GM21515 (cell line): ENCODE data around the gene RFX1.
"Not testable (repeated sequence)": the region's sequence is repeated elsewhere in the genome, so short reads cannot be mapped to it uniquely, and the experiment has no call there.

Experiments used
- ATAC-seq: cut with Tn5 transposase; IDR thresholded peaks from one replicate; pipeline ENCODE4 v1.9.1; 2021; ENCODE audit not compliant: unreplicated experiment

RFX1 gene

DNA sequence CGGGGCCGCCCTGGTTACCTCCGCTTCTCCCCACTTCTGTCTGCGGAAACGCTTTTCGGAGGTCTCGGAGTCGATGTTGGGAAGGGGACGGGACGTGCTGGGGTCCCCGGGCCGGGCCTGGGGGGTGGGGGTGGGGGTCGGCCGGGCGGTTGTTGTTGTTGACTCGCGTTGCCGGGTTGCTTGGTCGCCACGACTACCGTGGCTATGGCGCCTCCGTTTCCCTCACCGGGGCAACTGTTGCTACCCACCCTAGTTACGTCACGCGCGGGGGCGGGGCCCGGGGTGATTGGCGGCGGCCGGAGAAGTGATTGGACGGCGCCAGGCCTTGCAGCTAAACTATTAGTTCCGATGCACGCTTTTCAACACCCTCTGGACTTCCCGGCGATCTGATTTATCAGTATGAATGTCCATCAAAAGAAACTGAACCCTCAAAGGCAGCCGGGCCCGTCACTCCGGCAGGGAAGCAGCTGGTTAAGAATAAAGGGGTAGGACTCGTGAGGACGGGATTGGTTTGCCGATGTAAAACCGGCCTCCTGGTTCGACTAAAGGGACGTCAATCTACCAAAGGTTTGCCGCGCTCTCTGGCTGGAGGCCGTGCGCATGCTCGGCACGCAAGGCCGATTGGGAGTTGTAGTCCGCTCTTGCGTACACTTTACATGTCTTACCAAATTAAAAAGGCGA is at the start of gene RFX1:
RFX1 (minus strand) TSS at position 236 of the 681 bp plus-strand sequence. CDS start 12,477 bp downstream, outside the sequence.
- ATAC-seq = peak; percentile 69

GRCh38 chr19:14055396-14055795 is 49.3 kb upstream of the RFX1 start:
- no peak for ATAC-seq

DNA sequence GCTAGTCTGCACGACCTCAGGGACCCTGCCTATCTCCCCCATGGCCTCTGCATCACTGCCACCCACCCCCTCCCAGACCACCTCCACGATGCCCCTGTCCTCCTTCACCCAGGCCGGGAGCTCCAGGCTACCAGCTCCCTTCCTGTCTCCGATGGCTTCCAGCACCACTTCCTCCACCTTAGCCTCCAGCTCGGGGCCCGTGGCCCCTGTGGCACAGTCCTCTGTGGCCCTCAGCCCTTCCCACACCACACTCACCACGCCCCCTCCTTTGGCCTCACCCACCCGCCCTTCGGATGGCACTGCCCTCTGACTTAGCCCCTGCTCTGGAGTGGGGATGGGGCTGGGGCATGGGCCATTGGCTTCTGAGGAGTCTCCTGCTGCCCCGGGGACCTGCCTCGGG is 48.6 kb upstream of the RFX1 start:
- ATAC-seq = no peak

GRCh38 chr19:14054099-14054498 is 48.0 kb upstream of the RFX1 start:
- no peak for ATAC-seq

DNA sequence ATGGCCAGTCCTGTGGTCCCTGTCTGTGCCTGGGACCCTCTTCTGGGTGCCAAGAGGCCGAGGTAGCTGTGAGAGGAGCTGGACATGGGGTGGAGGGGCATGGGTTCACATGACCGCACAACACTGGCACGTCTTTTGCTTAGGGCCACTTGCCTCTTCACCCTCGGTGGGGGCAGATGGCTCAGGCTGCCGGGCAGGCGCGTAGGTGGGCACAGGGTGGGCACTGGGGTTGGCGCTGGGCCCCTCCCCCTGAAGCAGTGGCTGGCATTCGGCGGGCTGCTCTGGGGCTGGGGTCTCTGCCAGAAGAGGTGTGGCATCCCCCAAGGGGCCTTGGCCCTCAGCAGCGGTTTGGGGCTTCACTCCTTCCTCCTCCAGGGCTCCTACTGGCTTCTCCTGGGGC is 47.4 kb upstream of the RFX1 start:
- ATAC-seq = no peak

- ATAC-seq = no peak
These were observed 46.9 kb upstream of the RFX1 start for GRCh38 chr19:14053032-14053431.

GRCh38 chr19:14052470-14052869 is 46.4 kb upstream of the RFX1 start:
- no peak for ATAC-seq

DNA sequence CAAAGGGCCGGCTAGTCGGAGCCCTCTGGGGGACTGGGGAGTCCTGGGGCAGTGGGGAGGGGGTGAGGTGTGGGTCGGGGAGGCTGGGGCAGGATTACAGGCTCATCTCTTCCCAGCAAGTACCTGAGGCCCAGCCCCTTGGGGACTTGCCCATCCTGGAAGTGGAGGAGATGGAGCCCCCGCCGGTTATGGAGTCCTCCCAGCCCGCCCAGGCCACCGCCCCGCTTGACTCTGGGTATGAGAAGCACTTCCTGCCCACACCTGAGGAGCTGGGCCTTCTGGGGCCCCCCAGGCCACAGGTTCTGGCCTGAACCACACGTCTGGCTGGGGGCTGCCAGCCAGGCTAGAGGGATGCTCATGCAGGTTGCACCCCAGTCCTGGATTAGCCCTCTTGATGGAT is 45.9 kb upstream of the RFX1 start:
- no peak for ATAC-seq

DNA sequence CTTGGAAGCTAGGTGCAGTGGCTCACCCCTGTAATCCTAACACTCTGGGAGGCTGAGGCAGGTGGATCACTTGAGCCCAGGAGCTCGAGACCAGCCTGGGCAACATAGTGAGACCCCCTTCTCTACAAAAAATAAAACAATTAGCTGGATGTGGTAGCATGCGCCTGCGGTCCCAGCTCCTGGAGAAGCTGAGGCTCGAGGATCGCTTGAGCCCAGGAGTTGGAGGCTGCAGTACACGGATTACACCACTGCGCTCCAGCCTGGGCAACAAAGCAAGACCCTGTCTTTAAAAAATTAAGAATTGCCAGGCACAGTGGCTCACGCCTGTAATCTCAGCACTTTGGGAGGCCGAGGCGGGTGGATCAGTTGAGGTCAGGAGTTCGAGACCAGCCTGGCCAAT is 44.8 kb upstream of the RFX1 start:
- not testable (repeated sequence) for ATAC-seq

- no peak for ATAC-seq
These were observed 44.4 kb upstream of the RFX1 start for GRCh38 chr19:14050512-14050911.

GRCh38 chr19:14048443-14049153 is 42.5 kb upstream of the RFX1 start:
- no peak for ATAC-seq

DNA sequence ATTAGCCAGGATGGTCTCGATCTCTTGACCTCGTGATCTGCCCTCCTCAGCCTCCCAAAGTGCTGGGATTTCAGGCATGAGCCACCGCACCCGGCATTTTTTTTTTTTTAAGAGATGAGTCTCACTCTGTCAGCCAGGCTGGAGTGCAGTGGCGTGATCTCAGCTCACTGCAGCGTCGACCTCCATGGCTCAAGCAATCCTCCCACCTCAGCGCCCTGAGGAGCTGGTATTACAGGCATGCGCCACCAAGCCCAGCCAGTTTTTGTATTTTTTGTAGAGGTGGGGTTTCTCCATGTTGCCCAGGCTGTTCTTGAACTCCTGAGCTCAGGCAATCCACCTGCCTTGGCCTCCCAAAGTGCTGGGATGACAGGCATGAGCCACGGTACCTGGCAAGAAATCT is 41.7 kb upstream of the RFX1 start:
- not testable (repeated sequence) for ATAC-seq

GRCh38 chr19:14042659-14043608 is 36.8 kb upstream of the RFX1 start:
- not testable (repeated sequence) for ATAC-seq

DNA sequence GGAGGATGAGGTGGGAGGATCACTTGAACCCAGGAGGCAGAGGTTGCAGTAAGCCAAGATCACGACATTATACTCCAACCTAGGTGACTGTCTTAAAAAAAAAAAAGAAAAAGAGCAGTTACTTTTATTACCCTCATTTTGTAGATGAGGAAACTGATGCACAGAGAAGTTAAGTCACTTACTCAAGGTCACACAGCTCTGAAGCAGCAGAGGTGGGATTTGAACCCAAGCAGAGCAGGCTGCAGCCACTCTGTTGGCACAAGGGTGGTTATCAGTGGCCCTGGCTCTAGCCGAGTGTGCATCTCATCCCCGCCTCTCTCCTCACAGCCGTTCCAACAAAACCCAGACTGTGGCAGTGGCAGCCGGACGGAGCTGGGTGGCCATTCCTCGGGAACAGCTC is 33.1 kb upstream of the RFX1 start:
- no peak for ATAC-seq

GRCh38 chr19:14035706-14036105 is 29.6 kb upstream of the RFX1 start:
- ATAC-seq = no peak

DNA sequence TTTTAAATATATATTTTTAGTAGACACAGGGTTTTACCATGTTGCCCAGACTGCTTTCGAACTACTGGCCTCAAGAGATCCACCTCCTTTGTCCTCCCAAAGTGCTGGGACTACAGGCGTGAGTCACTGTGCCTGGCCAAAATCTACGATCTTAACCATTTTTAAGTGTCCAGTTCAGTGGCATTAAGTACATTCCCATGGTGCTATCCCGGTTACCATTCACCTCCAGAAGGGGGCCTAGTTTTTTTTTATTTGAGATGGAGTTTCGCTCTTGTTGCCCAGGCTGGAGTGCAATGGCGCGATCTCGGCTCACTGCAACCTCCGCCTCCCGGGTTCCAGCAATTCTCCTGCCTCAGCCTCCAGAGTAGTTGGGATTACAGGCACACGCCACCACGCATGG is 29.0 kb upstream of the RFX1 start:
- not testable (repeated sequence) for ATAC-seq

- no peak for ATAC-seq
These were observed 27.8 kb upstream of the RFX1 start for GRCh38 chr19:14033946-14034345.

DNA sequence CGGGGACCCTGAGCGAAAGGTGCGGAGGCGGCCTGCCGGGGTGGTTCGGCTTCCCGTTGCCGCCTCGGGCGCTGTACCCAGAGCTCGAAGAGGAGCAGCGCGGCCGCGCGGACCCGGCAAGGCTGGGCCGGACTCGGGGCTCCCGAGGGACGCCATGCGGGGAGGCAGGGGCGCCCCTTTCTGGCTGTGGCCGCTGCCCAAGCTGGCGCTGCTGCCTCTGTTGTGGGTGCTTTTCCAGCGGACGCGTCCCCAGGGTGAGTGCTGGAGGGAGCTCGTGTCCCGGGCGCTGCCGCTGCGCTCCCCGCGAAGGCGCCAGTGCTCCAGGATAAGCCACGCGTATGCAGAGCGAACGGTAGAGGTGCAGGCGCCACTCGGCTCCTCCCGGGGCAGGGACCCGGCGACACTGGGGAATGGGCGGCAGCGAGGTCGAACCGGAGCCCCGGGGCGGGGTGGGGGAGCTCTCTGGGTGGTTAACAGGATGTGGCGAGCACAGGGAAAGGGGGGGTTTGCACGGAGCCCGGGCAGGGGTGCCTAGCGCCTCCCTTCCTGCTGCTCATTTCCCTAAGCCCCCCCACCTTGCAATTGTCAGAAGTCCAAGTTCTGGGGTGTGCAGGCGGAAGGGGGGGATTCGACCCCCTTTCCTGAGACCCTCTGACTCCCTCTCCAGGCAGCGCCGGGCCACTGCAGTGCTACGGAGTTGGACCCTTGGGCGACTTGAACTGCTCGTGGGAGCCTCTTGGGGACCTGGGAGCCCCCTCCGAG is 25.8 kb upstream of the RFX1 start, which contains the start of gene IL27RA:
IL27RA (plus strand) TSS at position 44 of the 762 bp plus-strand sequence; CDS start at position 155, 111 bp downstream.
- peak; percentile 50 for ATAC-seq

DNA sequence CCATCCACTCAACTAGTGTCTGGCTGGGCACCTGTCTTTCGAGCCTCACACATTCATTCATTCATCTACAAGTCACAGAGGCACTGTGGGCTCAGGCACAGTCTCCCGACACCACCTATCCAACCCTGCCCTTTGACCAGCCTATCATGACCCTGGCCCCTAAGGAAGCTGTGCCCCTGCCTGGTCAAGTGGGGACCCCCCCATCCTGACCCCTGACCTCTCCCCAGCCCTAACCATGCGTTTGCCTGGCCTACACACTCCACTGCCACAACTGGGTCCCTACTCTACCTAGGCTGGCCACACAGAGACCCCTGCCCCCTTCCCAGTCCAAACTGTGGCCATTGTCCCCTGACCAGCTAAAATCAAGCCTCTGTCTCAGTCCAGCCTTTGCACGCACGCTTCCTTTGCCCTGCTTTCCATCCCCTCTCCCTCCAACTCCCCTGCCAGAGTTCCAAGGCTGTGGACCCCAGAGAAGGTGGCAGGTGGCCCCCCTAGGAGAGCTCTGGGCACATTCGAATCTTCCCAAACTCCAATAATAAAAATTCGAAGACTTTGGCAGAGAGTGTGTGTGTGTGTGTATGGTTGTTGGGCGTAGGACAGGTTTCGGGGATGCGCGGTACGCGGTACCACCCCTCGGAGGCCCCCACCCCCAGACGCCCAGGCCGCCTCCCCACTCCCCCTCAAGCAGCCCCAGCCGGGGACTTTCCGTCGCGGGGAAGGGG is 25.0 kb upstream of the RFX1 start:
- ATAC-seq = no peak

DNA sequence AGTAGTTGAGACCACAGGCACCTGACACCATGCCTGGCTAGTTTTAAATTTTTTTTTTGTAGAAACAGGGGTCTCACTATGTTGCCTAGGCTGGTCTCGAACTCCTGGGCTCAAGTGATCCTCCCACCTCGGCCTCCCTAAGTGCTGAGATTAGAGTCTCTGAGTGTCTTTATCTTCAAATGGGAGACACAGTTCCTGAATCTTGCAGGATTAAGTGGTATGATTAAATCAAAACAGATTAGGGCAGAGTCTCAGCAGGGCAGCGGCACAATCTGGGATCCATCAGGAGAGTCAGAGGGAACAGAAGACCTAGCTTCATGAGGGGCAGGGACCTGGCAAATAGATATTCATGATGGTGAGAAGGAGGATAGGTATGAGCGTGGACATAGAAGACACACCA is 22.8 kb upstream of the RFX1 start:
- no peak for ATAC-seq
